ENCODE data around the gene INS. TPM values are rescaled to one million over a fixed set of nuclear protein-coding genes. Genes with fewer than 3 reads are reported as not detected.

INS gene
- total RNA-seq, 1 experiment from 2014 or later, result not detected

DNA sequence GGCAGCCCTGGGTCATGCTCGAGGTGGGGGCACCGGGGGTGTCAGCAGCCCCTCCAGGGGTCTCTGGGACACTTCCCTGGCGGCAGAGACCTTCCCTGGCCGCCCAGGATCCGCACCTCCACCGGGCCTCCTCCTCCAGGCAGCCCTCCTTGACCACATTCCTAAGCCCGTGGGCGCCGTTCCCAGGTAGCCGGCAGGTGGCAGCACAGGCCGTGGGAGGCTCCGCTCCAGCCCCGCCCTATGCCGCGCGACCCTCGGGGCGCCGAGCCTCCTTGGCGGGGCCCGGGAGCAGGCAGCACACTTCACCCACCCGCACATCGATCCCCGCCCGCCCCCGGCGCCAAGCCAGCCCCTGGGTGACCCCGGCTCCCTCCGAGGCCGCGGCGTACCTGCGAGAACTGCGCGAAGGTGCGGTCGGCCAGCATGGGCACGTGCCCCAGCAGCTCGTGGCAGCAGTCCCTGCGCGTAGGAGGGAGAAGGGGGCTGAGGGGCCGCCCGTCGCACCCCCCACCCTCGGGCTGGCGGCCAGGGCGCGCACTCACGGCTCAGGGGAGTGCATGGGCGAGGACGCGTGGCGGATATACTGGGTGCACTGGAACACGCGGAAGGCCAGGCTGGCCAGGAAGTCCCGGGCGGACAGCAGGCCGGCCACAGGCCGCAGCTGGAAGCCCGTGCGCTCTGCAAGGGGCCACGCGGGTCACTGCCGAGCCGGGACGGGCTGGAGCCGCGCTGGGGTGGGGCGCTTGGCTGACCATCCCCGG is 5.3 kb upstream of the INS start:
- no peak overlapping the region for H3K9ac ChIP-seq (ENCODE audit: extremely low read depth, insufficient read length, low read length)
- no peaks in the 10 kb centered on the region for H3K9me3 ChIP-seq (ENCODE audit: control insufficient read depth, low read depth, low read length)
- H3K18ac ChIP-seq (ENCODE audit: insufficient read length, low read depth, low read length), result no peak overlapping the region
- peaks cover 3% of the 10 kb centered on the region for H3K23me2 ChIP-seq (ENCODE audit: insufficient read length, low read depth, low read length, poor library complexity, severe bottlenecking)
- H3K27me3 Mint-ChIP-seq (ENCODE audit: low read depth), result peaks cover 12% of the 10 kb centered on the region
- no peak overlapping the region for H3T11ph ChIP-seq (ENCODE audit: low read length)
- H2BK15ac ChIP-seq (ENCODE audit: low read depth, low read length), result no peak overlapping the region
- H2BK20ac ChIP-seq (ENCODE audit: low read depth, low read length, poor library complexity, severe bottlenecking), result no peak overlapping the region
- WGBS (ENCODE audit: extremely low coverage, insufficient read length, low lambda C conversion rate), result no CpG with 5 or more reads among the region's 70 CpGs
- H3K4me2 ChIP-seq (ENCODE audit: insufficient read depth, insufficient read length, low read length), result no peak overlapping the region
- no peaks in the 10 kb centered on the region for H3K36me3 Mint-ChIP-seq (ENCODE audit: insufficient read depth in 1 of 3, low read depth in 3 of 3)
- no peak overlapping the region for H3K4me3 Mint-ChIP-seq
- H3K23ac ChIP-seq (ENCODE audit: insufficient read length, low read depth, low read length), result no peak overlapping the region
- no peak overlapping the region for H4K8ac ChIP-seq (replicated peaks; ENCODE audit: insufficient read length, low read depth, low read length)
- no peak overlapping the region for H2AFZ ChIP-seq (ENCODE audit: low read length)
- no peaks in the 10 kb centered on the region for H3K27me3 ChIP-seq (ENCODE audit: insufficient read depth, low read length)
- peak; percentile 69 for DNase-seq
- no peak overlapping the region for H3K27ac ChIP-seq (ENCODE audit: insufficient read length, low read depth, low read length)
- no peaks in the 10 kb centered on the region for H3K79me2 ChIP-seq (ENCODE audit: insufficient read depth, low read length)
- H2BK120ac ChIP-seq (ENCODE audit: low read depth, low read length, poor library complexity, severe bottlenecking), result no peak overlapping the region
- no peaks in the 10 kb centered on the region for H4K20me1 ChIP-seq (ENCODE audit: control insufficient read depth, insufficient read depth, insufficient read length)
- no peaks in the 10 kb centered on the region for H3K9me3 Mint-ChIP-seq
- no peak overlapping the region for H3K56ac ChIP-seq (ENCODE audit: insufficient read length, low read depth, low read length)
- H3K4ac ChIP-seq (ENCODE audit: low read depth, low read length), result no peak overlapping the region
- no peak overlapping the region for H2AK5ac ChIP-seq (ENCODE audit: insufficient read length, low read length)
- no peak overlapping the region for H4K91ac ChIP-seq (ENCODE audit: insufficient read length, low read depth, low read length)
- H2BK5ac ChIP-seq (ENCODE audit: insufficient read length, low read length), result no peak overlapping the region
- no peak overlapping the region for H3K14ac ChIP-seq (ENCODE audit: insufficient read depth, low read length)
- no peaks in the 10 kb centered on the region for H3K79me1 ChIP-seq (ENCODE audit: insufficient read depth, low read depth, low read length, poor library complexity, severe bottlenecking)
- H3K4me1 Mint-ChIP-seq, result no peaks in the 10 kb centered on the region
- no peak overlapping the region for H3K27ac Mint-ChIP-seq
- no peaks in the 10 kb centered on the region for H3K4me1 ChIP-seq (ENCODE audit: insufficient read depth, low read length)
- no peak overlapping the region for H4K5ac ChIP-seq (ENCODE audit: insufficient read length, low read depth, low read length)
- TF ChIP-seq, protein P1, sequence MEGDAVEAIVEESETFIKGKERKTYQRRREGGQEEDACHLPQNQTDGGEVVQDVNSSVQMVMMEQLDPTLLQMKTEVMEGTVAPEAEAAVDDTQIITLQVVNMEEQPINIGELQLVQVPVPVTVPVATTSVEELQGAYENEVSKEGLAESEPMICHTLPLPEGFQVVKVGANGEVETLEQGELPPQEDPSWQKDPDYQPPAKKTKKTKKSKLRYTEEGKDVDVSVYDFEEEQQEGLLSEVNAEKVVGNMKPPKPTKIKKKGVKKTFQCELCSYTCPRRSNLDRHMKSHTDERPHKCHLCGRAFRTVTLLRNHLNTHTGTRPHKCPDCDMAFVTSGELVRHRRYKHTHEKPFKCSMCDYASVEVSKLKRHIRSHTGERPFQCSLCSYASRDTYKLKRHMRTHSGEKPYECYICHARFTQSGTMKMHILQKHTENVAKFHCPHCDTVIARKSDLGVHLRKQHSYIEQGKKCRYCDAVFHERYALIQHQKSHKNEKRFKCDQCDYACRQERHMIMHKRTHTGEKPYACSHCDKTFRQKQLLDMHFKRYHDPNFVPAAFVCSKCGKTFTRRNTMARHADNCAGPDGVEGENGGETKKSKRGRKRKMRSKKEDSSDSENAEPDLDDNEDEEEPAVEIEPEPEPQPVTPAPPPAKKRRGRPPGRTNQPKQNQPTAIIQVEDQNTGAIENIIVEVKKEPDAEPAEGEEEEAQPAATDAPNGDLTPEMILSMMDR (conservative IDR thresholded peaks at IDR 0.05), result peak; percentile 89
- H2BK12ac ChIP-seq (ENCODE audit: insufficient read length, low read depth, low read length), result no peak overlapping the region

Measured in H9 (cell line).